NCI-H526 treated with DMSO at 0.1 percent for 48 hours (cell line): ENCODE results near the gene DKC1.
"Not testable (repeated sequence)": the region's sequence is repeated elsewhere in the genome, so short reads cannot be mapped to it uniquely, and the experiment has no call there.

Experiments used
- DNase-seq: peaks from one replicate; lab custom pipeline; 2025; lab: John Stamatoyannopoulos, UW

The DKC1 gene

GRCh38 chrX:154819771-154820341 lies 57.2 kb downstream of the DKC1 start:
- DNase-seq: peak; percentile 94

GRCh38 chrX:154821523-154821922 lies 58.9 kb downstream of the DKC1 start:
- DNase-seq: no peak

GRCh38 chrX:154822029-154822428 lies 59.4 kb downstream of the DKC1 start:
- no peak for DNase-seq

GRCh38 chrX:154824638-154825037 lies 62.0 kb downstream of the DKC1 start:
- DNase-seq: no peak

- DNase-seq: not testable (repeated sequence)
Observed at GRCh38 chrX:154825586-154825985, 62.9 kb downstream of the DKC1 start.
